Lower lobe of right lung (tissue), 2 donors: ENCODE results near the gene CLCN1. TPM values are rescaled to one million over a fixed set of nuclear protein-coding genes. Genes with fewer than 3 reads are reported as not detected.

Experiments
- ATAC-seq, 2 donors: fragments of 200-7000 bp; cut with Tn5 transposase; one replicate each; pipeline ENCODE4 v1.9.1; 2020 to 2022; ENCODE audit warnings: mild to moderate bottlenecking in 2 of 2, moderate library complexity in 2 of 2
- DNase-seq: peaks from one replicate; pipeline ENCODE4 v3.0.0-alpha.2; 2020
- H3K27ac ChIP-seq: fragments of 200-600 bp; one replicate; pipeline ENCODE4 v1.8.0; 2022
- H3K27me3 ChIP-seq: fragments of 200-600 bp; one replicate; pipeline ENCODE4 v1.8.0; 2022; ENCODE audit warnings: low read depth
- H3K36me3 ChIP-seq: fragments of 200-600 bp; one replicate; pipeline ENCODE4 v1.8.0; 2022; ENCODE audit warnings: mild to moderate bottlenecking
- H3K4me1 ChIP-seq: fragments of 200-600 bp; one replicate; pipeline ENCODE4 v1.8.0; 2022
- H3K4me3 ChIP-seq: fragments of 200-600 bp; one replicate; pipeline ENCODE4 v1.8.0; 2022; ENCODE audit warnings: mild to moderate bottlenecking
- H3K9me3 ChIP-seq: fragments of 200-600 bp; one replicate; pipeline ENCODE4 v1.8.0; 2022
- CTCF ChIP-seq: fragments of 200-600 bp; IDR thresholded peaks from one replicate; pipeline ENCODE4 v1.8.0; 2022; ENCODE audit warnings: antibody characterized with exemption, mild to moderate bottlenecking
- intact Hi-C: fragments of 100-400 bp; cut with DNase I; formaldehyde crosslinking; loops from one replicate; pipeline ENCODE4 v1.11.0; 2022
- total RNA-seq: library from RNA; stranded (reverse); fragmentation: NEBNext Ultra II Directional; extraction: Animal tissue kit (Norgen Biotek cat#: 25700); gene quantifications from one replicate; pipeline ENCODE4 v1.2.1, GENCODE V29; 2021
- donor health status: DM: no; HTN: yes; CAD: no; lungs with severe emphysema.

Gene CLCN1
- total RNA-seq, 1 donor from 2014 or later: not detected

- ATAC-seq (no peak), DNase-seq (no peak)
- peaks cover 97% of the 10 kb centered on the region for H3K36me3 ChIP-seq
- TF ChIP-seq CTCF: no peak
- H3K27ac ChIP-seq: no peak overlapping the region
- no peak overlapping the region for H3K4me3 ChIP-seq
- no peaks in the 10 kb centered on the region for H3K27me3 ChIP-seq
- peaks cover 26% of the 10 kb centered on the region for H3K4me1 ChIP-seq
- no peaks in the 10 kb centered on the region for H3K9me3 ChIP-seq
- intact Hi-C loops: no loop called here
Observed at GRCh38 chr7:143303733-143304132, 12.2 kb upstream of the CLCN1 start.

DNA sequence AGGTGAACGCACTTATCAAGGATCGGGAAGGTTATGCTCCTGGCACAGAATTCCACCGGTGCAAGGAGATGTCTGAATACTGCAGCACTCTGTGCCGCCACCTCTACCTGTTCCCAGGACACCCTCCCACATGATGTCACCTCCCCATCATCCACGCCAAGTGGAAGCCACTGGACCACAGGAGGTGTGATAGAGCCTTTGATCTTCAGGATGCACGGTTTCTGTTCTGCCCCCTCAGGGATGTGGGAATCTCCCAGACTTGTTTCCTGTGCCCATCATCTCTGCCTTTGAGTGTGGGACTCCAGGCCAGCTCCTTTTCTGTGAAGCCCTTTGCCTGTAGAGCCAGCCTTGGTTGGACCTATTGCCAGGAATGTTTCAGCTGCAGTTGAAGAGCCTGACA lies 11.0 kb upstream of the CLCN1 start:
- DNase-seq (no peak), ATAC-seq (no peak)
- no peaks in the 10 kb centered on the region for H3K27me3 ChIP-seq
- peaks cover 24% of the 10 kb centered on the region for H3K4me1 ChIP-seq
- no peak for TF ChIP-seq CTCF
- intact Hi-C loops: loop anchor here (5.0 kb wide), 1 partner anchor 63 kb away; no protein-coding TSS in a partner anchor
- no peak overlapping the region for H3K4me3 ChIP-seq
- H3K9me3 ChIP-seq: no peaks in the 10 kb centered on the region
- no peak overlapping the region for H3K27ac ChIP-seq
- H3K36me3 ChIP-seq: peaks cover 85% of the 10 kb centered on the region

DNA sequence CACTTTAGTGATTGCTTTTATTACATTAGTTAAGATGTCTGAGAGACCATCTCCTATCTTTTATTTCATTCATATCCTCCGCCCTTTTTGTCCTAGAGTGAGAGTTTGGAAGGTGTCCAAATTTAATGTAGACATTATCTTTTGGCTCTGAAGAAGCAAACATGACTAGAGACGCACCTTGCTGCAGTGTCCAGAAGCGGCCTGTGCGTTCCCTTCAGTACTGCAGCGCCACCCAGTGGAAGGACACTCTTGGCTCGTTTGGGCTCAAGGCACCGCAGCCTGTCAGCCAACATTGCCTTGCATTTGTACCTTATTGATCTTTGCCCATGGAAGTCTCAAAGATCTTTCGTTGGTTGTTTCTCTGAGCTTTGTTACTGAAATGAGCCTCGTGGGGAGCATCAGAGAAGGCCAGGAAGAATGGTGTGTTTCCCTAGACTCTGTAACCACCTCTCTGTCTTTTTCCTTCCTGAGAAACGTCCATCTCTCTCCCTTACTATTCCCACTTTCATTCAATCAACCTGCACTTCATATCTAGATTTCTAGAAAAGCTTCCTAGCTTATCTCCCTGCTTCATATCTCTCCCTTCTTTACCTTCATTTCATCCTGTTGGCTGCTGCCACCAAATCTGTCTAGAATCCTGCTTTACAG lies 10.4 kb upstream of the CLCN1 start:
- ATAC-seq: peak; percentile 70 to 74
- peak; percentile 86 for DNase-seq
- H3K27ac ChIP-seq: no peak overlapping the region
- H3K4me3 ChIP-seq: no peak overlapping the region
- no peaks in the 10 kb centered on the region for H3K27me3 ChIP-seq
- peaks cover 18% of the 10 kb centered on the region for H3K4me1 ChIP-seq
- peak; percentile 75 for TF ChIP-seq CTCF
- intact Hi-C loops: loop anchor here (5.0 kb wide), 1 partner anchor 63 kb away; no protein-coding TSS in a partner anchor
- peaks cover 79% of the 10 kb centered on the region for H3K36me3 ChIP-seq
- H3K9me3 ChIP-seq: no peaks in the 10 kb centered on the region

DNA sequence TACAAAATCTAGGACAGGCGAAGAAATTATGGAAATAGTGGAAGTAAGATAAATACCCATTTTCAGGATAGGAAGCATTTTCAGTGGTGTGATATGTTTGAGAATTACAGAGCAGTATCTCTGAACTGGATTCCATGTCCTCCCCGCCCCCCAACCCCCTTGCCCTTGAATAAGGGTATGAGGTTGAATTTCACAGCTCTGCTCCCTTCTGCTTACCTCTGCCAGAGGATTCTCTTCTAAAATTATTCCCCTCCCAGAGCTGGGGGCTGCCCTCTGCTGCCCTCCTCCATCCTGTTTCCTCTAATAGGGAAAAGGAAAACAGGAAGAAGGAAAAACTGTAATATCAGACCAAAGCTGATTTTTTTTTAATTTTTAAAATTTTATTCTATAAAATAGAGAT lies 7.3 kb upstream of the CLCN1 start:
- no peak for TF ChIP-seq CTCF
- no peaks in the 10 kb centered on the region for H3K27me3 ChIP-seq
- H3K9me3 ChIP-seq: no peaks in the 10 kb centered on the region
- ATAC-seq: no peak
- H3K4me1 ChIP-seq: no peaks in the 10 kb centered on the region
- intact Hi-C loops: loop anchor here (5.0 kb wide), 1 partner anchor 66 kb away; no protein-coding TSS in a partner anchor
- no peak for DNase-seq
- H3K36me3 ChIP-seq: peaks cover 48% of the 10 kb centered on the region
- H3K27ac ChIP-seq: no peak overlapping the region
- no peak overlapping the region for H3K4me3 ChIP-seq

GRCh38 chr7:143314127-143314526 lies 1.8 kb upstream of the CLCN1 start:
- no peak for TF ChIP-seq CTCF
- intact Hi-C loops: no loop called here
- H3K27ac ChIP-seq: no peak overlapping the region
- ATAC-seq (no peak), DNase-seq (no peak)
- no peaks in the 10 kb centered on the region for H3K9me3 ChIP-seq
- no peak overlapping the region for H3K4me3 ChIP-seq
- no peaks in the 10 kb centered on the region for H3K27me3 ChIP-seq
- no peaks in the 10 kb centered on the region for H3K4me1 ChIP-seq
- H3K36me3 ChIP-seq: no peaks in the 10 kb centered on the region
